Transverse colon (tissue), 4 donors: ENCODE results near the gene ZNF609. TPM values are rescaled to one million over a fixed set of nuclear protein-coding genes. Genes with fewer than 3 reads are reported as not detected.
"Not testable (repeated sequence)": the region's sequence is repeated elsewhere in the genome, so short reads cannot be mapped to it uniquely, and the experiment has no call there.

Source experiments
- DNase-seq: peaks from one replicate; pipeline ENCODE4 v3.0.0-alpha.2; 2019
- H3K27ac ChIP-seq, 4 donors: fragments of 200-600 bp; sonication (generic); 2 replicates each; pipeline ENCODE4 v1.5.1; 2016 to 2018; ENCODE audit warnings: inconsistent platforms in 4 of 4
- H3K27me3 ChIP-seq: fragments of 200-600 bp; sonication (generic); 2 replicates; pipeline ENCODE4 v1.5.1; 2017; ENCODE audit warnings: inconsistent platforms
- H3K36me3 ChIP-seq, 4 donors: fragments of 200-600 bp; sonication (generic); 2 replicates each; pipeline ENCODE4 v1.5.1; 2017 to 2019; ENCODE audit warnings: inconsistent platforms in 4 of 4
- H3K4me1 ChIP-seq, 4 donors: fragments of 200-600 bp; sonication (generic); 2 replicates each; pipeline ENCODE4 v1.5.1; 2017 to 2020; ENCODE audit warnings: inconsistent platforms in 4 of 4
- H3K4me3 ChIP-seq, 4 donors: fragments of 200-600 bp; sonication (generic); 1 replicate in 1 of 4; 2 replicates in 3 of 4; pipeline versions ENCODE4 v1.5.1 to v1.6.1; 2017 to 2019; ENCODE audit warnings: inconsistent platforms in 4 of 4
- H3K9me3 ChIP-seq, 2 donors: fragments of 200-600 bp; sonication (generic); 2 replicates each; pipeline ENCODE4 v1.5.1; 2017 to 2019; ENCODE audit warnings: inconsistent platforms in 2 of 2
- EP300 ChIP-seq: sonication (generic); formaldehyde crosslinking; IDR thresholded peaks from one replicate; pipeline ENCODE4 v1.6.1; 2017; ENCODE audit warnings: antibody characterized with exemption, low read depth
- POLR2A ChIP-seq: fragments of 450-650 bp; IDR thresholded peaks from one replicate; pipeline ENCODE4 v1.6.1; 2016; ENCODE audit warnings: antibody characterized with exemption, mild to moderate bottlenecking, moderate library complexity
- POLR2AphosphoS5 ChIP-seq, 3 donors: sonication (generic); formaldehyde crosslinking; IDR thresholded peaks; one replicate each; pipeline ENCODE4 v1.6.1; 2016; ENCODE audit warnings: antibody characterized with exemption in 3 of 3
- WGBS, 2 donors: methylation state at CpG; one replicate each; pipeline ENCODE4 v1.1.5; 2018; ENCODE audit warnings: low coverage in 1 of 2; 5-methylcytosine and 5-hydroxymethylcytosine counted together
- in situ Hi-C, 4 donors: fragments of 200-750 bp; cut with MboI; loops; one replicate each; pipeline versions ENCODE4 v1.15.0 to v1.15.1; 2017; ENCODE audit warnings: low sequenced_read_pairs in 3 of 4, low pct_ligation_motif_present in 1 of 4, low pct_unique_long_range_greater_than_20kb in 1 of 4
- intact Hi-C: fragments of 100-400 bp; cut with DNase I; formaldehyde crosslinking; loops from one replicate; pipeline ENCODE4 v1.15.1; 2023; ENCODE audit warnings: low total_unique reads
- total RNA-seq, 4 donors: library from RNA; depleted of rRNA; stranded (reverse); fragments of >200 nt; gene quantifications; one replicate each; pipeline ENCODE4 v1.1.0, GENCODE V29; 2016
- TF ChIP-seq, protein P1 (sequence below), 5 experiments: fragments of 200-600 bp in 3 of 5; fragments of 450-650 bp in 2 of 5; sonication (generic) in 3 of 5; IDR thresholded peaks; 1 replicate in 2 of 5; 2 replicates in 3 of 5; pipeline ENCODE4 v1.5.1; 2016 to 2017; ENCODE audit warnings: antibody characterized with exemption in 5 of 5, inconsistent platforms in 3 of 5, mild to moderate bottlenecking in 2 of 5, moderate library complexity in 1 of 5

ZNF609 gene
- total RNA-seq, 4 donors from 2014 or later: 16.1 to 34.8 (median 28.2) TPM

DNA sequence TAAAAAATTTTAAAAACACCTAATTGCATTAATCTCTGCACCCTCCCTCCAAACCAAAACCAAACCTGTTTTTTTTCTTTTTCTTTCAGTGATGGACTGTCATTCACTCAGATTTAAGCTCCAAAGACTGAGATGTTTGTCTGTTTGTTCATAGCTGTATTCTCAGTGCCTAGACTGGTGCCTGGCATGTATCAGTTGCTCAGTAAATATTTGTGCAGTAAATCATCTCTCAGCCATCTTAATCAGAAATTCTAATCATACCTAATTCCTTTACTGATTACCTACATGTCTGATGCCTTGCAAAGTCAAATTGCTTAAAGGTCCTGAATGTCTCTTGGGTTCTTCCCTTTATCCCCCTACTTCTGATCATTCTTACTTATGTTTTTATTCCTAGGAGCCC lies 138.8 kb downstream of the ZNF609 start:
- Histone ChIP-seq H3K4me3 (no peak overlapping the region), H3K4me1 (peaks cover 6 to 44% (median 18%) of the 10 kb centered on the region in 4 donors), H3K9me3 (no peaks in the 10 kb centered on the region), H3K27ac (no peak overlapping the region), H3K27me3 (no peaks in the 10 kb centered on the region), H3K36me3 (no peaks in the 10 kb centered on the region)
- DNase-seq: no peak
- no peak for TF ChIP-seq EP300
- intact Hi-C loops (no loop called here), in situ Hi-C loops (no loop called here)

DNA sequence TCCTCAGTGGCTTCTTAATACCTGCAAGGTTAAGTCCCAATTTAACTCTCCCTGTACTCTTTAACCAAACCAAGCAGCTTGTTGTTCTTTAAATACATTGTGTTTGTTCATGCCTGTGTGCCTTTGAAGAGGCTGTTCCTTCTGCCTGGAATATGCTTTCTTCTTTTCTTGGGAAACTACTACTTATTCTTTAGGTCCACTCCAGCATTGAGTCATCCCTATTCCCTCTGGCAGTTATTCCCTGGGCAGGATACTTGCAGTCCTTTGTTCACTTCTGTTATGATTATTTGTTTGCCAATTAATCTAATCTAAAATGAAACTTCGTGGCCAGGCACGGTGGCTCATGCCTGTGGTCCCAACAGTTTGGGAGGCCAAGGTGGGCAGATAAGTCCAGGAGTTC lies 139.3 kb downstream of the ZNF609 start:
- H3K4me3 ChIP-seq: no peak overlapping the region
- in situ Hi-C loops (no loop called here), intact Hi-C loops (no loop called here)
- no peak for DNase-seq
- H3K36me3 ChIP-seq: no peaks in the 10 kb centered on the region
- no peak overlapping the region for H3K27ac ChIP-seq
- TF ChIP-seq POLR2A: no peak
- TF ChIP-seq POLR2AphosphoS5 (IDR thresholded peaks at IDR 0.05): no peak
- TF ChIP-seq, protein P1, sequence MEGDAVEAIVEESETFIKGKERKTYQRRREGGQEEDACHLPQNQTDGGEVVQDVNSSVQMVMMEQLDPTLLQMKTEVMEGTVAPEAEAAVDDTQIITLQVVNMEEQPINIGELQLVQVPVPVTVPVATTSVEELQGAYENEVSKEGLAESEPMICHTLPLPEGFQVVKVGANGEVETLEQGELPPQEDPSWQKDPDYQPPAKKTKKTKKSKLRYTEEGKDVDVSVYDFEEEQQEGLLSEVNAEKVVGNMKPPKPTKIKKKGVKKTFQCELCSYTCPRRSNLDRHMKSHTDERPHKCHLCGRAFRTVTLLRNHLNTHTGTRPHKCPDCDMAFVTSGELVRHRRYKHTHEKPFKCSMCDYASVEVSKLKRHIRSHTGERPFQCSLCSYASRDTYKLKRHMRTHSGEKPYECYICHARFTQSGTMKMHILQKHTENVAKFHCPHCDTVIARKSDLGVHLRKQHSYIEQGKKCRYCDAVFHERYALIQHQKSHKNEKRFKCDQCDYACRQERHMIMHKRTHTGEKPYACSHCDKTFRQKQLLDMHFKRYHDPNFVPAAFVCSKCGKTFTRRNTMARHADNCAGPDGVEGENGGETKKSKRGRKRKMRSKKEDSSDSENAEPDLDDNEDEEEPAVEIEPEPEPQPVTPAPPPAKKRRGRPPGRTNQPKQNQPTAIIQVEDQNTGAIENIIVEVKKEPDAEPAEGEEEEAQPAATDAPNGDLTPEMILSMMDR (IDR thresholded peaks at IDR 0.05): no peak
- no peak for TF ChIP-seq EP300
- WGBS, 2 donors: 48% methylated on average over 2 of the region's 2 CpGs; no CpG with 5 or more reads in 1 of the 2 donors
- H3K27me3 ChIP-seq: no peaks in the 10 kb centered on the region
- H3K4me1 ChIP-seq: peaks cover 10 to 45% (median 18%) of the 10 kb centered on the region in 4 donors
- H3K9me3 ChIP-seq: no peaks in the 10 kb centered on the region

DNA sequence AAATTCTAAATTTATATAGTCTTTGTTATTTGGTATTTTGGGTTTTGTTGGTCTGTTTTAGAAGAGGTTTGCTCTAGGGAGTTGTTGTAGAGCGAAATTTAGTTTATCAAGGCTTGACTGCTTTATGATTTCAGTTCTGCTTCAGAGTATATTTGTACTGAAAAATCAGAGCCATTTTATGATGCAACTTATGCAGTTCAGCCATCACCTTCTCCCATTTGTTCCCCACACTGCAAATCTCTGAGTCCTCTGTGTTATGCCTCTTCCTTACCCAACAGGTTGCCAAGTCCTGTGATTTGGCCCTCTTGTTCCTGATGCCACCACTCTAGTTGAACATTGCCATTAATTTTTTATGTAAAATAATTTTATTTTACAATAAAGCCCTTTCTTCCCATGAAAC lies 140.4 kb downstream of the ZNF609 start:
- intact Hi-C loops (no loop called here), in situ Hi-C loops (no loop called here)
- Histone ChIP-seq H3K27me3 (no peaks in the 10 kb centered on the region), H3K4me3 (no peak overlapping the region), H3K4me1 (peaks cover 10 to 45% (median 18%) of the 10 kb centered on the region in 4 donors), H3K9me3 (no peaks in the 10 kb centered on the region), H3K27ac (no peak overlapping the region), H3K36me3 (no peaks in the 10 kb centered on the region)
- 86 to 90% methylated on average over 1 of the region's 1 CpG for WGBS, 2 donors
- TF ChIP-seq, protein P1 (IDR thresholded peaks at IDR 0.05): no peak
- TF ChIP-seq EP300 (no peak), POLR2AphosphoS5 (IDR thresholded peaks at IDR 0.05) (no peak), POLR2A (no peak)
- no peak for DNase-seq

DNA sequence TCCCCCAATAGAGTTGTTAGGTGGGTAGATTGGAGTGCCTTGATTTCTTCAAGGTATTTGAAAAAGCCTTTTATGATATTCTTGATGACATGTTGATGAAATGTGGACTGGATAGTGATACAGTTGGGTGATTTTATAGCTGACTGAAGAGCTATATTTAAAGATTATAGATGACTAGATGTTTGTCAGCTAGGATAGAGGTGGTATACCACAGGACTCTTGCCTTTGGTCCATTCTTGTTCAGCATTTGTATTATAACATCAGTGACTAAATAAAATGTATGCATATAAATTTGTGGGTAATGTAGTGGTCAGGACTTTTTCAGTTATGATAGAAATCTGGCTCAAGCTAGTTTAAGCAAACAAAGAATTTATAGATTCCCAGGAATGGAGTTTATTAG lies 143.9 kb downstream of the ZNF609 start:
- Histone ChIP-seq H3K27me3 (no peaks in the 10 kb centered on the region), H3K9me3 (no peaks in the 10 kb centered on the region), H3K4me3 (no peak overlapping the region), H3K36me3 (no peaks in the 10 kb centered on the region), H3K4me1 (peaks cover 0 to 34% (median 8%) of the 10 kb centered on the region in 4 donors), H3K27ac (no peak overlapping the region)
- intact Hi-C loops: no loop called here
- TF ChIP-seq EP300 (no peak), POLR2A (no peak), POLR2AphosphoS5 (IDR thresholded peaks at IDR 0.05) (no peak)
- TF ChIP-seq, protein P1 (IDR thresholded peaks at IDR 0.05): no peak
- in situ Hi-C loops: no loop called here
- DNase-seq: no peak

DNA sequence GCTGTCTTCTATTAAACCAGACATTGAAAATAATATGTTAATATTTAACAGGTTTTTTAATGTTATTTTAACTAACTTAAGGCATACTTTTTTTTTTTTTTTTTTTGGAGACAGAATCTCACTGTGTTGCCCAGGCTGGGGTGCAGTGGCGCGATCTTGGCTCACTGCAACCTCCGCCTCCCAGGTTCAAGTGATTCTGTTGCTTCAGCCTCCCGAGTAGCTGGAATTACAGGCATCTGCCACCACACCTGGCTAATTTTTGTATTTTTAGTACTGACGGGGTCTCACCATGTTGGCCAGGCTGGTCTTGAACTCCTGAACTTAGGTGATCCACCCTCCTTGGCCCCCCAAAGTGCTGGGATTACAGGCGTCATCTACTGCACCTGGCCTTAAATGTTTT lies 147.0 kb downstream of the ZNF609 start:
- 97 to 98% methylated on average over 5 to 6 of the region's 6 CpGs for WGBS, 2 donors
- H3K27me3 ChIP-seq, in situ Hi-C loops, DNase-seq, intact Hi-C loops, H3K4me3 ChIP-seq, H3K36me3 ChIP-seq, H3K9me3 ChIP-seq, H3K27ac ChIP-seq: not testable (repeated sequence)
- peaks cover 0 to 25% (median 6%) of the 10 kb centered on the region in 4 donors for H3K4me1 ChIP-seq
